ENCODE measurements around the gene DOCK4.

DNA sequence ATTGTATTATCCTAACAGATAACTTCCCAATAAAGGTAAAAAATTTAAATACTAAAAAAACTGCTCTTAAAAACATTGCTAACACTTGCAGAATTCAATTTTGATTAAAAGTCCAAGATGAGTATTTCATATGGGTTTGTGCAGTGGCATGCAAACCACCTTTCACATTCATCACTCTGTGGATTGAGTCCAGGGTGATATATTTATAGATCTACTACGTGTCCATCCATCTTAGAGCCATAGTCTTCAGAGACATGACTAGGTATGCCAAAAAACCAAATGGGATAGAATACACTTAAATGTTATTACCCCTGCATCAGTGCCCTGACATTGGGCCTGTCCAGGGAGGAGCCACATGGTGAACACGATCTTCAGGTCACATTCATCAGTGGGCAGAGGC, 96.0 kb downstream of the DOCK4 start:
- TF ChIP-seq PRRX2 (CRISPR knock-in tag; IDR thresholded peaks at IDR 0.05) = no peak
- no peak for TF ChIP-seq NR3C1 (CRISPR knock-in tag; conservative IDR thresholded peaks at IDR 0.05; ENCODE audit: low read depth)
- TF ChIP-seq, protein P1, sequence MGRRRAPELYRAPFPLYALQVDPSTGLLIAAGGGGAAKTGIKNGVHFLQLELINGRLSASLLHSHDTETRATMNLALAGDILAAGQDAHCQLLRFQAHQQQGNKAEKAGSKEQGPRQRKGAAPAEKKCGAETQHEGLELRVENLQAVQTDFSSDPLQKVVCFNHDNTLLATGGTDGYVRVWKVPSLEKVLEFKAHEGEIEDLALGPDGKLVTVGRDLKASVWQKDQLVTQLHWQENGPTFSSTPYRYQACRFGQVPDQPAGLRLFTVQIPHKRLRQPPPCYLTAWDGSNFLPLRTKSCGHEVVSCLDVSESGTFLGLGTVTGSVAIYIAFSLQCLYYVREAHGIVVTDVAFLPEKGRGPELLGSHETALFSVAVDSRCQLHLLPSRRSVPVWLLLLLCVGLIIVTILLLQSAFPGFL (CRISPR knock-in tag; IDR thresholded peaks at IDR 0.05; ENCODE audit: borderline replicate concordance) = no peak
- TF ChIP-seq, protein P2, sequence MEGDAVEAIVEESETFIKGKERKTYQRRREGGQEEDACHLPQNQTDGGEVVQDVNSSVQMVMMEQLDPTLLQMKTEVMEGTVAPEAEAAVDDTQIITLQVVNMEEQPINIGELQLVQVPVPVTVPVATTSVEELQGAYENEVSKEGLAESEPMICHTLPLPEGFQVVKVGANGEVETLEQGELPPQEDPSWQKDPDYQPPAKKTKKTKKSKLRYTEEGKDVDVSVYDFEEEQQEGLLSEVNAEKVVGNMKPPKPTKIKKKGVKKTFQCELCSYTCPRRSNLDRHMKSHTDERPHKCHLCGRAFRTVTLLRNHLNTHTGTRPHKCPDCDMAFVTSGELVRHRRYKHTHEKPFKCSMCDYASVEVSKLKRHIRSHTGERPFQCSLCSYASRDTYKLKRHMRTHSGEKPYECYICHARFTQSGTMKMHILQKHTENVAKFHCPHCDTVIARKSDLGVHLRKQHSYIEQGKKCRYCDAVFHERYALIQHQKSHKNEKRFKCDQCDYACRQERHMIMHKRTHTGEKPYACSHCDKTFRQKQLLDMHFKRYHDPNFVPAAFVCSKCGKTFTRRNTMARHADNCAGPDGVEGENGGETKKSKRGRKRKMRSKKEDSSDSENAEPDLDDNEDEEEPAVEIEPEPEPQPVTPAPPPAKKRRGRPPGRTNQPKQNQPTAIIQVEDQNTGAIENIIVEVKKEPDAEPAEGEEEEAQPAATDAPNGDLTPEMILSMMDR (IDR thresholded peaks at IDR 0.05) = no peak
- no peak for TF ChIP-seq SP1 (CRISPR knock-in tag; conservative IDR thresholded peaks at IDR 0.05)
